CD14-positive monocyte (primary cell): Measurements from ENCODE around the gene PLEKHM2. TPM values are rescaled to one million over a fixed set of nuclear protein-coding genes. Genes with fewer than 3 reads are reported as not detected.

Experiments
- DNase-seq, 3 donors: peaks; one replicate each; pipeline ENCODE4 v3.0.0-alpha.2; 2011 to 2022
- H2AFZ ChIP-seq: 2 replicates; pipeline ENCODE4 v1.6.0; 2012; ENCODE audit warnings: mild to moderate bottlenecking, low read depth, low read length, inconsistent platforms; ENCODE audit not compliant: insufficient read depth, poor library complexity, severe bottlenecking
- H3K27ac ChIP-seq, 2 donors: 1 replicate in 1 of 2; 2 replicates in 1 of 2; pipeline ENCODE4 v1.5.1; 2012 to 2013; ENCODE audit warnings: low read length in 2 of 2, control low read depth in 1 of 2, inconsistent platforms in 1 of 2, low read depth in 1 of 2, mild to moderate bottlenecking in 1 of 2
- H3K27me3 ChIP-seq, 2 donors: one replicate each; pipeline versions ENCODE4 v1.6.0 to v1.6.1; 2011 to 2013; ENCODE audit warnings: low read length in 2 of 2; ENCODE audit not compliant: control insufficient read depth in 2 of 2, insufficient read depth in 2 of 2
- H3K36me3 ChIP-seq, 2 donors: replicated peaks in 1 of 2; 1 replicate in 1 of 2; 2 replicates in 1 of 2; pipeline versions ENCODE4 v1.5.1 to v1.6.1; 2012 to 2013; ENCODE audit warnings: low read length in 2 of 2, control low read depth in 1 of 2, inconsistent platforms in 1 of 2, mild to moderate bottlenecking in 1 of 2; ENCODE audit not compliant: insufficient read depth in 2 of 2, control insufficient read depth in 1 of 2
- H3K4me1 ChIP-seq, 2 donors: 1 replicate in 1 of 2; 2 replicates in 1 of 2; pipeline versions ENCODE4 v1.5.1 to v1.6.1; 2012 to 2013; ENCODE audit warnings: low read length in 2 of 2, control low read depth in 1 of 2, inconsistent platforms in 1 of 2, mild to moderate bottlenecking in 1 of 2, moderate library complexity in 1 of 2; ENCODE audit not compliant: insufficient read depth in 2 of 2, control insufficient read depth in 1 of 2
- H3K4me2 ChIP-seq: replicated peaks from 2 replicates; pipeline ENCODE3; 2012; ENCODE audit warnings: low read length, moderate library complexity, mild to moderate bottlenecking; ENCODE audit not compliant: poor library complexity, severe bottlenecking; ENCODE audit errors: extremely low read depth
- H3K4me3 ChIP-seq, 3 experiments: fragments of 200-600 bp in 1 of 3; sonication (generic) in 1 of 3; replicated peaks in 1 of 3; 1 replicate in 2 of 3; 2 replicates in 1 of 3; pipeline ENCODE4 v1.5.1; 2011 to 2013; ENCODE audit warnings: low read length in 3 of 3, mild to moderate bottlenecking in 3 of 3, control low read depth in 2 of 3, low read depth in 2 of 3, inconsistent platforms in 1 of 3, moderate library complexity in 1 of 3
- H3K79me2 ChIP-seq: 2 replicates; pipeline ENCODE4 v1.6.0; 2012; ENCODE audit warnings: mild to moderate bottlenecking, control low read depth, inconsistent platforms, low read length, moderate library complexity; ENCODE audit not compliant: insufficient read depth
- H3K9ac ChIP-seq: 2 replicates; pipeline ENCODE4 v1.6.0; 2017; ENCODE audit warnings: low read length, mild to moderate bottlenecking; ENCODE audit not compliant: insufficient read depth, poor library complexity, severe bottlenecking
- H3K9me3 ChIP-seq, 2 donors: replicated peaks in 1 of 2; 1 replicate in 1 of 2; 2 replicates in 1 of 2; pipeline versions ENCODE4 v1.5.1 to v1.6.1; 2012 to 2013; ENCODE audit warnings: low read length in 2 of 2, control low read depth in 1 of 2; ENCODE audit not compliant: control insufficient read depth in 1 of 2, insufficient read depth in 1 of 2
- H4K20me1 ChIP-seq: 2 replicates; pipeline ENCODE4 v1.6.0; 2012; ENCODE audit warnings: mild to moderate bottlenecking, low read length, control low read depth, moderate library complexity; ENCODE audit not compliant: insufficient read depth
- H3K27ac Mint-ChIP-seq, 7 donors: one replicate each; pipeline ENCODE4 v1.8.0; 2020; ENCODE audit warnings: mild to moderate bottlenecking in 7 of 7, mixed read lengths in 7 of 7, moderate library complexity in 6 of 7, inconsistent platforms in 2 of 7
- H3K27me3 Mint-ChIP-seq, 3 donors: one replicate each; pipeline ENCODE4 v1.8.0; 2021 to 2022; ENCODE audit warnings: low read depth in 3 of 3, mild to moderate bottlenecking in 3 of 3, mixed read lengths in 3 of 3, moderate library complexity in 3 of 3, inconsistent platforms in 1 of 3
- H3K36me3 Mint-ChIP-seq, 2 donors: one replicate each; pipeline ENCODE4 v1.8.0; 2020; ENCODE audit warnings: mixed read lengths in 2 of 2, inconsistent platforms in 1 of 2, mild to moderate bottlenecking in 1 of 2
- H3K4me1 Mint-ChIP-seq: one replicate; pipeline ENCODE4 v1.8.0; 2020; ENCODE audit warnings: mild to moderate bottlenecking, mixed read lengths
- H3K4me3 Mint-ChIP-seq, 2 donors: one replicate each; pipeline ENCODE4 v1.8.0; 2020; ENCODE audit warnings: mild to moderate bottlenecking in 2 of 2, mixed read lengths in 2 of 2, moderate library complexity in 1 of 2
- H3K9me3 Mint-ChIP-seq, 7 donors: one replicate each; pipeline ENCODE4 v1.8.0; 2020 to 2022; ENCODE audit warnings: mixed read lengths in 7 of 7, mild to moderate bottlenecking in 6 of 7, moderate library complexity in 6 of 7, inconsistent platforms in 2 of 7
- WGBS: methylation state at CpG from one replicate; pipeline ENCODE4 v1.1.5; 2013; ENCODE audit warnings: missing lambda C conversion rate; ENCODE audit not compliant: insufficient coverage; 5-methylcytosine and 5-hydroxymethylcytosine counted together
- intact Hi-C, 2 donors: fragments of 100-400 bp; cut with micrococcal nuclease; formaldehyde crosslinking; loops; one replicate each; pipeline versions ENCODE4 v1.15.0 to v1.15.1; 2023
- polyA plus RNA-seq, 3 donors: library from polyadenylated mRNA; depleted of rRNA in 1 of 3; unstranded in 2 of 3; stranded (reverse) in 1 of 3; fragments of 300-500 nt in 2 of 3; fragments of >200 nt in 1 of 3; fragmentation: Illumina TruSeq in 2 of 3; gene quantifications; 1 replicate in 2 of 3; 2 replicates in 1 of 3; pipeline ENCODE4 v1.2.3, GENCODE V29; 2012 to 2021
- TF ChIP-seq, protein P1 (sequence below): fragments of 200-600 bp; IDR thresholded peaks from one replicate; pipeline ENCODE4 v1.8.0; 2022; ENCODE audit warnings: antibody characterized with exemption, mild to moderate bottlenecking

The PLEKHM2 gene
- polyA plus RNA-seq, 3 donors: 4.0 to 79.3 (median 5.8) TPM

DNA sequence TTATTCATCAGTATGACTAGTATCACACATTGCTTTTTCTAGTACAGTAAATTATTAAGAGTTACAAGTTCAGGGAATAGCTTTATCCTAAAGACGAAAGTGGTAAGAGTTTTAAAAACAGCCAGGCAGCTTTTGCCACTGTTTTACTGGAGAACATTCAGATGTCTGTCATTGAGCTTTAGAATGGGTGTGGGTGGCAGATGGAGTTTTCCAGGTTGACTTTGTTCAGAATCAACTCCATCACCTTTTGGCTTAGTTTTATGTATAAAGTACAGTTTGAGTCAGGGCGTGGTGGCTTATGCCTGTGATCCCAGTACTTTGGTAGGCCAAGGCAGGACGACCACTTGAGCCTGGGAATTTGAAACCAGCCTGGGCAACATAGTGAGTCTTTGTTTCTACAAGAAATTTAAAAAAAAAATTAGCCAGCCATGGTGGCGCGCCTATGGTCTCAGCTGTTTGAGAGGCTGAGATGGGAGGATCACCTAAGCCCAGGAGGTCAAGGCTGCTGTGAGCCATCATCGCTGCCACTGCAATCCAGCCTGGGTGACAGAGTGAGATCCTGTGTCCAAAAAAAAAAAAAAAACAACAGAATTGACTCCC, 29.9 kb upstream of the PLEKHM2 start:
- peaks cover 63 to 85% of the 10 kb centered on the region in 2 donors for H3K36me3 ChIP-seq

DNA sequence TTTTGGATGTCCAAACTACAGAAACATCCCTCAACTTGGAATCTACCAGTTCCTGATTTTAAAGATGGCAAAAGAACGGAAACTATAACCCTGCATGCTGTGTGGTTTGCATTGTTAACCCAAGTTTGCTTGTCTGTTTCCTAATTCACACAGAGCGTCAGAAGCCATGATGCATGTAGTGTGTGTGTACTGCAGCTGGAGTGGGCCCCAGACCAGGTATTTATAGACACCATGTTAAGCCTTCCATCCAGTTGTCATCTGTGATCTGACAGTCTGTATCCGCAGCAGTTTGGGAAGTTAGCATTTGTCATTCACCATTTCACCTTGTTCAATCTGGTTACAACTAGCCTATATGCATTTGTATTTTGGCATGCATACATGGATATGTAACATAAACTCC, 27.7 kb upstream of the PLEKHM2 start:
- peak overlapping the region in 1 of 2 donors; percentile 49 for H3K27ac ChIP-seq
- 67% methylated on average over 1 of the region's 3 CpGs for WGBS

More for the DNA sequence above, 29.9 kb upstream of the PLEKHM2 start:
- no peak overlapping the region for H3K4me2 ChIP-seq
- no peaks in the 10 kb centered on the region for H3K4me1 ChIP-seq
- TF ChIP-seq, protein P1, sequence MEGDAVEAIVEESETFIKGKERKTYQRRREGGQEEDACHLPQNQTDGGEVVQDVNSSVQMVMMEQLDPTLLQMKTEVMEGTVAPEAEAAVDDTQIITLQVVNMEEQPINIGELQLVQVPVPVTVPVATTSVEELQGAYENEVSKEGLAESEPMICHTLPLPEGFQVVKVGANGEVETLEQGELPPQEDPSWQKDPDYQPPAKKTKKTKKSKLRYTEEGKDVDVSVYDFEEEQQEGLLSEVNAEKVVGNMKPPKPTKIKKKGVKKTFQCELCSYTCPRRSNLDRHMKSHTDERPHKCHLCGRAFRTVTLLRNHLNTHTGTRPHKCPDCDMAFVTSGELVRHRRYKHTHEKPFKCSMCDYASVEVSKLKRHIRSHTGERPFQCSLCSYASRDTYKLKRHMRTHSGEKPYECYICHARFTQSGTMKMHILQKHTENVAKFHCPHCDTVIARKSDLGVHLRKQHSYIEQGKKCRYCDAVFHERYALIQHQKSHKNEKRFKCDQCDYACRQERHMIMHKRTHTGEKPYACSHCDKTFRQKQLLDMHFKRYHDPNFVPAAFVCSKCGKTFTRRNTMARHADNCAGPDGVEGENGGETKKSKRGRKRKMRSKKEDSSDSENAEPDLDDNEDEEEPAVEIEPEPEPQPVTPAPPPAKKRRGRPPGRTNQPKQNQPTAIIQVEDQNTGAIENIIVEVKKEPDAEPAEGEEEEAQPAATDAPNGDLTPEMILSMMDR: no peak
- H3K36me3 Mint-ChIP-seq: peaks cover 66 to 84% of the 10 kb centered on the region in 2 donors
- no peak overlapping the region for H2AFZ ChIP-seq
- no peaks in the 10 kb centered on the region for H3K27me3 ChIP-seq
- WGBS: 96% methylated on average over 3 of the region's 6 CpGs
- intact Hi-C loops: no loop called here
- no peak for DNase-seq
- peaks cover 0 to 3% (median 0%) of the 10 kb centered on the region in 7 donors for H3K9me3 Mint-ChIP-seq
- H4K20me1 ChIP-seq: no peaks in the 10 kb centered on the region
- peaks cover 3% of the 10 kb centered on the region for H3K4me1 Mint-ChIP-seq
- H3K4me3 ChIP-seq: no peak overlapping the region
- no peaks in the 10 kb centered on the region for H3K27me3 Mint-ChIP-seq
- H3K27ac ChIP-seq: no peak overlapping the region
- no peak overlapping the region for H3K27ac Mint-ChIP-seq
- no peaks in the 10 kb centered on the region for H3K9me3 ChIP-seq
- no peak overlapping the region for H3K4me3 Mint-ChIP-seq
- no peaks in the 10 kb centered on the region for H3K79me2 ChIP-seq
- H3K9ac ChIP-seq: no peak overlapping the region

More for the DNA sequence above, 27.7 kb upstream of the PLEKHM2 start:
- Histone ChIP-seq H3K4me2 (no peak overlapping the region), H3K9ac (no peak overlapping the region), H4K20me1 (no peaks in the 10 kb centered on the region), H3K27me3 (no peaks in the 10 kb centered on the region), H3K4me1 (no peaks in the 10 kb centered on the region), H3K36me3 (peaks cover 71 to 85% of the 10 kb centered on the region in 2 donors), H3K4me3 (no peak overlapping the region), H3K79me2 (no peaks in the 10 kb centered on the region), H3K9me3 (no peaks in the 10 kb centered on the region), H2AFZ (no peak overlapping the region)
- peaks cover 3% of the 10 kb centered on the region for H3K4me1 Mint-ChIP-seq
- TF ChIP-seq, protein P1: no peak
- DNase-seq: no peak
- peaks cover 0 to 3% (median 0%) of the 10 kb centered on the region in 7 donors for H3K9me3 Mint-ChIP-seq
- H3K27me3 Mint-ChIP-seq: no peaks in the 10 kb centered on the region
- peak overlapping the region in 3 of 7 donors; percentile 20 to 48 (median 37) for H3K27ac Mint-ChIP-seq
- H3K4me3 Mint-ChIP-seq: no peak overlapping the region
- peaks cover 72 to 87% of the 10 kb centered on the region in 2 donors for H3K36me3 Mint-ChIP-seq
- intact Hi-C loops: loop anchor here in 1 of 2 donors (5.0 kb wide), 1 partner anchor 36 kb away; no protein-coding TSS in a partner anchor
